Endodermal cell (in vitro differentiated cells): ENCODE measurements around the gene DEGS2. TPM values are rescaled to one million over a fixed set of nuclear protein-coding genes. Genes with fewer than 3 reads are reported as not detected.

ENCODE experiments used
- DNase-seq: peaks from one replicate; pipeline ENCODE4 v3.0.0-alpha.2; 2017
- H3K27ac ChIP-seq: 2 replicates; pipeline ENCODE4 v1.5.1; 2013; ENCODE audit warnings: mild to moderate bottlenecking, low read depth, low read length, moderate library complexity
- H3K27me3 ChIP-seq: 2 replicates; pipeline ENCODE4 v1.6.1; 2013; ENCODE audit warnings: mild to moderate bottlenecking, low read length, moderate library complexity; ENCODE audit not compliant: insufficient read depth, control insufficient read depth, poor library complexity, severe bottlenecking
- H3K36me3 ChIP-seq: 2 replicates; pipeline ENCODE4 v1.7.0; 2013; ENCODE audit warnings: mild to moderate bottlenecking, low read length, moderate library complexity; ENCODE audit not compliant: control insufficient read depth, insufficient read depth
- H3K4me1 ChIP-seq: one replicate; pipeline ENCODE4 v1.7.0; 2013; ENCODE audit warnings: low read length; ENCODE audit not compliant: control insufficient read depth, insufficient read depth
- H3K4me3 ChIP-seq: 2 replicates; pipeline ENCODE4 v1.5.1; 2013; ENCODE audit warnings: mild to moderate bottlenecking, low read length, moderate library complexity
- H3K9ac ChIP-seq: 2 replicates; pipeline ENCODE4 v1.6.1; 2013; ENCODE audit warnings: mild to moderate bottlenecking, low read length, moderate library complexity; ENCODE audit not compliant: poor library complexity, severe bottlenecking; ENCODE audit errors: extremely low read depth
- H3K9me3 ChIP-seq: 2 replicates; pipeline ENCODE4 v1.6.1; 2013; ENCODE audit warnings: mild to moderate bottlenecking, low read length, moderate library complexity; ENCODE audit not compliant: control insufficient read depth
- H3K27ac Mint-ChIP-seq: 2 replicates; pipeline ENCODE4 v1.8.0; 2020; ENCODE audit warnings: mixed read lengths
- H3K27me3 Mint-ChIP-seq: 2 replicates; pipeline ENCODE4 v1.8.0; 2021; ENCODE audit warnings: mild to moderate bottlenecking, mixed read lengths; ENCODE audit not compliant: insufficient read depth
- H3K36me3 Mint-ChIP-seq: 2 replicates; pipeline ENCODE4 v1.8.0; 2020; ENCODE audit warnings: low read depth, mixed read lengths
- H3K4me1 Mint-ChIP-seq: 2 replicates; pipeline ENCODE4 v1.8.0; 2020; ENCODE audit warnings: mixed read lengths
- H3K4me3 Mint-ChIP-seq: 2 replicates; pipeline ENCODE4 v1.8.0; 2020; ENCODE audit warnings: mild to moderate bottlenecking, moderate library complexity, mixed read lengths
- H3K9me3 Mint-ChIP-seq: 2 replicates; pipeline ENCODE4 v1.8.0; 2020; ENCODE audit warnings: mild to moderate bottlenecking, mixed read lengths
- CTCF ChIP-seq: fragments of 200-600 bp; sonication (generic); conservative IDR thresholded peaks from 2 replicates; pipeline ENCODE4 v1.5.0; 2021; ENCODE audit warnings: antibody characterized with exemption, mild to moderate bottlenecking
- WGBS, 2 experiments: methylation state at CpG; one replicate each; pipeline versions ENCODE4 v1.1.5 to v1.1.7; 2013; ENCODE audit warnings: missing lambda C conversion rate in 2 of 2, mixed read lengths in 1 of 2; ENCODE audit not compliant: insufficient coverage in 1 of 2, insufficient read length in 1 of 2; 5-methylcytosine and 5-hydroxymethylcytosine counted together
- total RNA-seq, 2 donors: library from RNA; stranded (reverse); fragmentation: NEBNext Ultra II Directional in 1 of 2; extraction: Animal tissue kit (Norgen Biotek cat#: 25700) in 1 of 2; gene quantifications; 2 replicates in 1 of 2; 3 replicates in 1 of 2; pipeline ENCODE4 v1.2.1, GENCODE V29; 2021

Gene DEGS2
- total RNA-seq, 2 donors from 2014 or later = 0.18 to 0.24 TPM

- no peak overlapping the region for H3K27ac ChIP-seq
- H3K4me1 Mint-ChIP-seq = peaks cover 8% of the 10 kb centered on the region
- H3K4me1 ChIP-seq = peaks cover 5% of the 10 kb centered on the region
- peaks cover 3% of the 10 kb centered on the region for H3K36me3 ChIP-seq
- no peaks in the 10 kb centered on the region for H3K27me3 ChIP-seq
- H3K9me3 ChIP-seq = no peaks in the 10 kb centered on the region
- no peaks in the 10 kb centered on the region for H3K27me3 Mint-ChIP-seq
- no peak overlapping the region for H3K27ac Mint-ChIP-seq
- H3K9ac ChIP-seq = no peak overlapping the region
- no peak for TF ChIP-seq CTCF
- no peak for DNase-seq
- H3K36me3 Mint-ChIP-seq = no peaks in the 10 kb centered on the region
- WGBS, 2 experiments = 92 to 94% methylated on average over 11 to 14 of the region's 14 CpGs
- no peak overlapping the region for H3K4me3 Mint-ChIP-seq
- H3K9me3 Mint-ChIP-seq = no peaks in the 10 kb centered on the region
- no peak overlapping the region for H3K4me3 ChIP-seq
These were observed 17.1 kb downstream of the DEGS2 start for GRCh38 chr14:100142073-100143040.

- no peak for TF ChIP-seq CTCF
- H3K36me3 ChIP-seq = peaks cover 3% of the 10 kb centered on the region
- peak overlapping the region; percentile 13 for H3K9ac ChIP-seq
- H3K9me3 ChIP-seq = no peaks in the 10 kb centered on the region
- Mint-ChIP-seq H3K4me1 (peaks cover 8% of the 10 kb centered on the region), H3K9me3 (no peaks in the 10 kb centered on the region), H3K27ac (peak overlapping the region; percentile 84), H3K27me3 (no peaks in the 10 kb centered on the region), H3K4me3 (no peak overlapping the region), H3K36me3 (no peaks in the 10 kb centered on the region)
- peaks cover 5% of the 10 kb centered on the region for H3K4me1 ChIP-seq
- H3K27me3 ChIP-seq = no peaks in the 10 kb centered on the region
- peak overlapping the region; percentile 63 for H3K27ac ChIP-seq
- no peak for DNase-seq
- 92 to 94% methylated on average over 4 to 7 of the region's 7 CpGs for WGBS, 2 experiments
- no peak overlapping the region for H3K4me3 ChIP-seq
These were observed 18.3 kb downstream of the DEGS2 start for GRCh38 chr14:100141098-100141497.

GRCh38 chr14:100140452-100141078 lies 18.9 kb downstream of the DEGS2 start:
- H3K27ac Mint-ChIP-seq = peak overlapping the region; percentile 84
- peak overlapping the region; percentile 63 for H3K27ac ChIP-seq
- H3K36me3 ChIP-seq = peaks cover 3% of the 10 kb centered on the region
- peak; percentile 91 for DNase-seq
- peak; percentile 81 for TF ChIP-seq CTCF
- no peaks in the 10 kb centered on the region for H3K9me3 ChIP-seq
- no peaks in the 10 kb centered on the region for H3K27me3 ChIP-seq
- H3K27me3 Mint-ChIP-seq = no peaks in the 10 kb centered on the region
- peaks cover 8% of the 10 kb centered on the region for H3K4me1 Mint-ChIP-seq
- no peaks in the 10 kb centered on the region for H3K9me3 Mint-ChIP-seq
- 31 to 48% methylated on average over 14 to 16 of the region's 16 CpGs for WGBS, 2 experiments
- no peaks in the 10 kb centered on the region for H3K36me3 Mint-ChIP-seq
- peaks cover 5% of the 10 kb centered on the region for H3K4me1 ChIP-seq
- no peak overlapping the region for H3K4me3 Mint-ChIP-seq
- H3K9ac ChIP-seq = peak overlapping the region; percentile 13
- H3K4me3 ChIP-seq = no peak overlapping the region
